Activated CD4-positive, alpha-beta memory T cell treated with anti-CD3 and anti-CD28 coated beads for 36 hours (primary cell): ENCODE measurements around the gene ZMIZ1. TPM values are rescaled to one million over a fixed set of nuclear protein-coding genes. Genes with fewer than 3 reads are reported as not detected.

Experiments
- CTCF ChIA-PET: fragments of 350-600 bp; sonication (Branson Sonifier 250); formaldehyde crosslinking; loops from one replicate; lab custom pipeline; 2021; ENCODE audit warnings: antibody characterized with exemption, inconsistent platforms; lab: Charles Lee
- POLR2A ChIA-PET: fragments of 350-600 bp; sonication (Branson Sonifier 250); formaldehyde crosslinking; loops from one replicate; lab custom pipeline; 2021; ENCODE audit warnings: antibody characterized with exemption; lab: Charles Lee
- DNase-seq: peaks from one replicate; pipeline ENCODE4 v3.0.0-alpha.2; 2020
- H3K27ac Mint-ChIP-seq: one replicate; pipeline ENCODE4 v1.8.0; 2021; ENCODE audit warnings: mixed read lengths
- H3K27me3 Mint-ChIP-seq: one replicate; pipeline ENCODE4 v1.8.0; 2021; ENCODE audit warnings: mixed read lengths
- H3K36me3 Mint-ChIP-seq: one replicate; pipeline ENCODE4 v1.8.0; 2021; ENCODE audit warnings: mixed read lengths
- H3K4me1 Mint-ChIP-seq: one replicate; pipeline ENCODE4 v1.8.0; 2021; ENCODE audit warnings: low read depth, mixed read lengths
- H3K4me3 Mint-ChIP-seq: one replicate; pipeline ENCODE4 v1.8.0; 2021; ENCODE audit warnings: mild to moderate bottlenecking, mixed read lengths
- H3K9me3 Mint-ChIP-seq: one replicate; pipeline ENCODE4 v1.8.0; 2021; ENCODE audit warnings: mixed read lengths
- intact Hi-C: fragments of 100-400 bp; cut with micrococcal nuclease; formaldehyde crosslinking; loops from one replicate; pipeline ENCODE4 v1.15.1; 2023
- total RNA-seq, 2 experiments: library from RNA; stranded (reverse); gene quantifications; one replicate each; pipeline ENCODE4 v1.2.3, GENCODE V29; 2021

Gene ZMIZ1
- total RNA-seq, 2 experiments from 2014 or later, result 28.5 to 29.2 TPM

GRCh38 chr10:79359816-79360498 lies 291.2 kb downstream of the ZMIZ1 start:
- POLR2A ChIA-PET, result no interaction called here
- Mint-ChIP-seq H3K27me3 (no peaks in the 10 kb centered on the region), H3K4me1 (peaks cover 30% of the 10 kb centered on the region), H3K27ac (no peak overlapping the region), H3K9me3 (no peaks in the 10 kb centered on the region), H3K4me3 (no peak overlapping the region), H3K36me3 (peaks cover 28% of the 10 kb centered on the region)
- no peak for DNase-seq
- CTCF ChIA-PET, result interaction anchor here (1.3 kb wide), 1 partner anchor 14 kb away, joined by 3 read pairs; no protein-coding TSS in a partner anchor
- intact Hi-C loops, result no loop called here

GRCh38 chr10:79360499-79361342 lies 292.0 kb downstream of the ZMIZ1 start:
- peaks cover 21% of the 10 kb centered on the region for H3K36me3 Mint-ChIP-seq
- DNase-seq, result no peak
- intact Hi-C loops, result no loop called here
- H3K27me3 Mint-ChIP-seq, result no peaks in the 10 kb centered on the region
- ChIA-PET POLR2A (no interaction called here), CTCF (interaction anchor here (1.3 kb wide), 1 partner anchor 14 kb away, joined by 3 read pairs; no protein-coding TSS in a partner anchor)
- H3K27ac Mint-ChIP-seq, result no peak overlapping the region
- H3K4me3 Mint-ChIP-seq, result no peak overlapping the region
- H3K4me1 Mint-ChIP-seq, result peaks cover 25% of the 10 kb centered on the region
- H3K9me3 Mint-ChIP-seq, result no peaks in the 10 kb centered on the region

- Mint-ChIP-seq H3K9me3 (no peaks in the 10 kb centered on the region), H3K27ac (no peak overlapping the region), H3K4me1 (peaks cover 19% of the 10 kb centered on the region), H3K27me3 (no peaks in the 10 kb centered on the region), H3K36me3 (peaks cover 12% of the 10 kb centered on the region), H3K4me3 (no peak overlapping the region)
- intact Hi-C loops, result no loop called here
- CTCF ChIA-PET, result no interaction called here
- POLR2A ChIA-PET, result no interaction called here
- DNase-seq, result no peak
Measured at GRCh38 chr10:79361726-79362397, 293.1 kb downstream of the ZMIZ1 start.
